Activated CD4-positive, alpha-beta T cell treated with anti-CD3 and anti-CD28 coated beads, Interleukin-2, Interleukin-6, amounts not matched to agents 100 ng/mL and 50 ng/mL, durations not matched to agents 16 hours and 8 hours (primary cell): ENCODE data around the gene POLDIP2.

Experiments
- DNase-seq: peaks from one replicate; pipeline ENCODE4 v3.0.0-alpha.2; 2020

The POLDIP2 gene

GRCh38 chr17:28390141-28390540 is 32.8 kb upstream of the POLDIP2 start:
- DNase-seq = no peak

- no peak for DNase-seq
These were observed 30.8 kb upstream of the POLDIP2 start for GRCh38 chr17:28388106-28388505.

- no peak for DNase-seq
These were observed 29.1 kb upstream of the POLDIP2 start for GRCh38 chr17:28386391-28386790.

- DNase-seq = peak; percentile 24
These were observed 28.1 kb upstream of the POLDIP2 start for GRCh38 chr17:28385406-28385805.

GRCh38 chr17:28385037-28385400 is 27.7 kb upstream of the POLDIP2 start:
- no peak for DNase-seq

- peak; percentile 76 for DNase-seq
These were observed 27.1 kb upstream of the POLDIP2 start for GRCh38 chr17:28384281-28385036.

GRCh38 chr17:28381141-28381825 is 24.0 kb upstream of the POLDIP2 start:
- peak; percentile 40 for DNase-seq

GRCh38 chr17:28379814-28380801 is 22.8 kb upstream of the POLDIP2 start:
- DNase-seq = no peak

- no peak for DNase-seq
These were observed 15.6 kb upstream of the POLDIP2 start for GRCh38 chr17:28372945-28373274.

GRCh38 chr17:28372203-28372944 is 15.0 kb upstream of the POLDIP2 start:
- peak; percentile 46 for DNase-seq

- peak; percentile 95 for DNase-seq
These were observed 14.2 kb upstream of the POLDIP2 start, which contains the start of gene SARM1 for GRCh38 chr17:28371245-28372202. SARM1 (plus strand) TSS chr17:28371694; CDS start chr17:28372033, 339 bp downstream.

GRCh38 chr17:28370744-28371103 is 13.4 kb upstream of the POLDIP2 start:
- DNase-seq = no peak

GRCh38 chr17:28370035-28370743 is 12.9 kb upstream of the POLDIP2 start, which contains the start of gene VTN:
VTN (minus strand) TSS chr17:28370307; CDS start chr17:28370203, 104 bp downstream.
- DNase-seq = no peak

- DNase-seq = no peak
These were observed 12.3 kb upstream of the POLDIP2 start for GRCh38 chr17:28369684-28370034.

GRCh38 chr17:28368915-28369683 is 11.8 kb upstream of the POLDIP2 start:
- no peak for DNase-seq

- no peak for DNase-seq
These were observed 11.0 kb upstream of the POLDIP2 start for GRCh38 chr17:28368306-28368831.

- DNase-seq = no peak
These were observed 10.4 kb upstream of the POLDIP2 start for GRCh38 chr17:28367641-28368305.

GRCh38 chr17:28366605-28367004 is 9.3 kb upstream of the POLDIP2 start:
- DNase-seq = no peak

- no peak for DNase-seq
These were observed 8.2 kb upstream of the POLDIP2 start for GRCh38 chr17:28365487-28365886.
